Urothelium cell line (cell line): ENCODE results near the gene ACTL9.
"Not testable (repeated sequence)": the region's sequence is repeated elsewhere in the genome, so short reads cannot be mapped to it uniquely, and the experiment has no call there.

ENCODE experiments used
- DNase-seq: peaks from one replicate; pipeline ENCODE4 v3.0.0; 2011; ENCODE audit warnings: low spot score, mixed read lengths
- FAIRE-seq: peaks from 2 replicates; lab custom pipeline; 2011; peaks lifted over from hg19 to GRCh38; lab: Jason Lieb, UNC

ACTL9 gene

GRCh38 chr19:8698433-8699063 lies at the start of gene ACTL9:
Gene ACTL9, minus strand, starts transcription at chr19:8698795. Its CDS starts 94 bp downstream, at chr19:8698701.
- DNase-seq (no peak), FAIRE-seq (no peak)

- FAIRE-seq, DNase-seq: not testable (repeated sequence)
These were observed 40.9 kb upstream of the ACTL9 start for GRCh38 chr19:8739291-8740065.

- DNase-seq (no peak), FAIRE-seq (no peak)
These were observed 39.8 kb upstream of the ACTL9 start for GRCh38 chr19:8738377-8738776.

GRCh38 chr19:8731428-8732169 lies 33.0 kb upstream of the ACTL9 start:
- no peak for DNase-seq
- no peak for FAIRE-seq

GRCh38 chr19:8724276-8724675 lies 25.7 kb upstream of the ACTL9 start:
- no peak for FAIRE-seq

GRCh38 chr19:8722032-8722431 lies 23.4 kb upstream of the ACTL9 start:
- FAIRE-seq (no peak), DNase-seq (no peak)

More at GRCh38 chr19:8724276-8724675, 25.7 kb upstream of the ACTL9 start:
- no peak for DNase-seq

GRCh38 chr19:8721334-8721733 lies 22.7 kb upstream of the ACTL9 start, which contains the start of gene OR2Z1:
Gene OR2Z1, plus strand, starts transcription at chr19:8721634. Its CDS starts 9,395 bp downstream, at chr19:8731029.
- FAIRE-seq = no peak

GRCh38 chr19:8710337-8710736 lies 11.7 kb upstream of the ACTL9 start:
- not testable (repeated sequence) for DNase-seq, FAIRE-seq

More at GRCh38 chr19:8721334-8721733, 22.7 kb upstream of the ACTL9 start, which contains the start of gene OR2Z1:
- no peak for DNase-seq

GRCh38 chr19:8705742-8706141 lies 7.1 kb upstream of the ACTL9 start:
- DNase-seq = no peak
- no peak for FAIRE-seq

- not testable (repeated sequence) for DNase-seq, FAIRE-seq
These were observed 6.7 kb upstream of the ACTL9 start for GRCh38 chr19:8705304-8705703.

GRCh38 chr19:8703223-8703622 lies 4.6 kb upstream of the ACTL9 start:
- no peak for DNase-seq
- FAIRE-seq = no peak

GRCh38 chr19:8702350-8702749 lies 3.8 kb upstream of the ACTL9 start:
- DNase-seq (peak; percentile 21), FAIRE-seq (no peak)

- no peak for FAIRE-seq
- no peak for DNase-seq
These were observed 2.4 kb upstream of the ACTL9 start for GRCh38 chr19:8700956-8701355.

- DNase-seq (no peak), FAIRE-seq (no peak)
These were observed 1.3 kb upstream of the ACTL9 start for GRCh38 chr19:8699908-8700307.

GRCh38 chr19:8697671-8698432 lies 743 bp downstream of the ACTL9 start:
- DNase-seq (no peak), FAIRE-seq (no peak)

- FAIRE-seq (no peak), DNase-seq (no peak)
These were observed 1.6 kb downstream of the ACTL9 start for GRCh38 chr19:8696993-8697392.

GRCh38 chr19:8695911-8696310 lies 2.7 kb downstream of the ACTL9 start:
- FAIRE-seq = no peak
- no peak for DNase-seq

- no peak for FAIRE-seq
- DNase-seq = no peak
These were observed 3.1 kb downstream of the ACTL9 start for GRCh38 chr19:8695501-8695900.

- no peak for FAIRE-seq
- DNase-seq = no peak
These were observed 7.6 kb downstream of the ACTL9 start for GRCh38 chr19:8690753-8691539.

- no peak for DNase-seq
- FAIRE-seq = no peak
These were observed 9.7 kb downstream of the ACTL9 start for GRCh38 chr19:8688930-8689329.
